HL-60/S4 (cell line): ENCODE results near the gene MSN.

ENCODE experiments used
- in situ Hi-C: fragments of 300-500 bp; cut with MboI; formaldehyde crosslinking; loops from 2 replicates; pipeline ENCODE4 v1.14.3; 2022; ENCODE audit warnings: low sequenced_read_pairs

The MSN gene

DNA sequence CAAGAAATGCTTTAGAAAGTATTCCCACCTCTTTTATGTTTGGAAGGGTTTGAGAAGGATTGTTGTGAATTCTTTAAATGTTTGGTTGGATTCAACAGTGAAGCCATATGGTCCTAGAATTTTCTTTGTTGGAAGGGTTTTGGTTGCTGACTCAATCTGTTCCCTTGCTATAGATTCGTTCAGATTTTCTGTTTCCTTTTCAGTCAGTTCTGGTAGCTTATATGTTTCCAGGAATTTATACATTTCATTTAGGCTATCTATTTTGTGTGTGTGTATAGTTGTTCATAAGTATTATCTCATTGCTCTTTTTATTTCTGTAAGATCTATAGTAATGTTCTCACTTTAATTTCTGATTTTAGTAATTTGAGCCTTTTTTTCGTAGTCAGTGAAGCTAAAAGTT, 114.4 kb downstream of the MSN start:
- in situ Hi-C loops = no loop called here

DNA sequence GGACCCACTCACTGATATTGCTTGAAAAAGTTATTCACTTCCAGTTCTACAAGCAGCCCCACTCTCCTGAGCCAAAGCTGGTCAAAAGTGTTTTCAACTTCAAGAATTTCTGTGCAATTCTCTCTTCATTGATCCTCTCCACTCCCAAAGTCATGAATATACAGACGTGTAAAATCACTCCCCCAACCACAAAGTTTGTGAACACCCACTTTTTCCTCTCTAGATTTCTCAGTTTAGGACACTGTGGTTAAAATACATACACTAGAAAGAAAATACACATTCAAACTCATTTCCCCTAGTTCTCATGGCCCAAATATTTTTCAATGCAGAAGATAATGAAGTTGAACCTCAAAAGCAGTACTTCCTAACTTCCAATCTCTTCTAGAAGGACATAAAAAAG, 116.3 kb downstream of the MSN start:
- in situ Hi-C loops = no loop called here
